HG02798 (cell line): ENCODE measurements around the gene SLC12A7.
"Not testable (repeated sequence)": the region's sequence is repeated elsewhere in the genome, so short reads cannot be mapped to it uniquely, and the experiment has no call there.

Source experiments
- ATAC-seq: cut with Tn5 transposase; IDR thresholded peaks from one replicate; pipeline ENCODE4 v1.9.1; 2021; ENCODE audit warnings: mild to moderate bottlenecking; ENCODE audit not compliant: unreplicated experiment, poor library complexity

SLC12A7 gene

GRCh38 chr5:1085391-1085790 lies 26.5 kb downstream of the SLC12A7 start:
- no peak for ATAC-seq

- no peak for ATAC-seq
Observed at GRCh38 chr5:1083823-1084605, 27.8 kb downstream of the SLC12A7 start.

GRCh38 chr5:1083026-1083425 lies 28.8 kb downstream of the SLC12A7 start:
- ATAC-seq = not testable (repeated sequence)

GRCh38 chr5:1081519-1081918 lies 30.3 kb downstream of the SLC12A7 start:
- ATAC-seq = no peak

- ATAC-seq = no peak
Observed at GRCh38 chr5:1080432-1080831, 31.4 kb downstream of the SLC12A7 start.

DNA sequence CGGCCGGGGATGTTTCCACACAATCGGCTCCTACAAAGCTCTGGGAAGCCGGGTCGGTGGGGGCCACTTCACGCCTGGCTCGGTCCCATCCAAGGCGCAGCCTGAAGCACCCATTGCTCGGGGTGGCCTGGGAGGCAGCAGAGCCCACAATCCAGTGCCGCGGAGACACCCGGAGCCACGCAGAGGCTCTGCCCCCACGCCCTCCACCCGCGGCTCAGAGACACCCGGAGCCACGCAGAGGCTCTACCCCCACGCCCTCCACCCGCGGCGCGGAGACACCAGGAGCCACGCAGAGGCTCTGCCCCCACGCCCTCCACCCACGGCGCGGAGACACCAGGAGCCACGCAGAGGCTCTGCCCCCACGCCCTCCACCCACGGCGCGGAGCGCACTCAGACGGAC lies 31.9 kb downstream of the SLC12A7 start:
- ATAC-seq = no peak

GRCh38 chr5:1079486-1079885 lies 32.4 kb downstream of the SLC12A7 start:
- ATAC-seq = no peak

GRCh38 chr5:1078851-1079250 lies 33.0 kb downstream of the SLC12A7 start:
- no peak for ATAC-seq

- no peak for ATAC-seq
Observed at GRCh38 chr5:1078206-1078605, 33.7 kb downstream of the SLC12A7 start.

DNA sequence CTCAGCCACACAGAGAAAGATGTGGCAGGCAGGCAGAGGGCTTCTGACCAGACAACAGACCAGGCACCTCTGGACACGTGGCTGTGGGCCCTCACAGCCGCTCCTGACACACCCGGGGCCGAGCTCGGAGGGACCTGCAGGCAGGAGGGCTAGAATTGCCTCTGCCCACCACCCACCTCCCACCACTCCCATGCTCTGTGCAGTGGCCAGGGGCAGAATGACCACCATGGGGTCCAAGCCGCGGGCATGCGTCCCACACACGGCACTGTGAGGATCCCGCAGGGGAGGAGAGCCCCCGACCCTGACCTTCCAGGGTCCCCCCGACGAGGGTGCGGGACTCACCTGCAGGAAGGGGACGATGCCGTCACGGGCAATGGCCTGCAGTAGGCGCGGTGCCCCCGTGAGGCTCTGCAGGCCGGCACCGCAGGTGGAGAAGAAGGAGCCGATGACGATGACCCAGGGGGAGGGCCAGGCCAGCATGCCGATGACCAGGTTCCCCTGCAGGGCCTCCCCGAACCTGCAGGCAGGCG lies 34.3 kb downstream of the SLC12A7 start:
- no peak for ATAC-seq

DNA sequence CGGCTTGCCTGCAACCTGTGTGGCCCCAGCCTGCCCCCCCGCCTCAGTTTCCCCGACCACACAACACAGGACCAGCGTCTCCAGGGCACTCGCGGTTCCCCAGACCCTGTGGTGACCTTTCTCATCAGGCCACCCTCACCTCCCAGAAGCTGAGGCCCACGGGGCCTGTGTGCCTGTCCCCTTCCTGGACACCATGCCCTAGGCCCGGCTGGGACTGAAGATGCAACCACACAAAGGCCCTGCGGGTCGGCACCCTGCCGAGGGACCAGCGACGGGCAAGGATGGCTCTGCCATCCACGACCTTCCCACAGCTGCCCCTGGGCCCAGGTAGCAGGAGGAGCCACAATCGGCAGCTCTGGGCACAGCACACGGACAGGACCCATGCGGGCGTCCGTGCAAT lies 34.8 kb downstream of the SLC12A7 start:
- no peak for ATAC-seq

GRCh38 chr5:1076406-1076805 lies 35.5 kb downstream of the SLC12A7 start:
- ATAC-seq = no peak

DNA sequence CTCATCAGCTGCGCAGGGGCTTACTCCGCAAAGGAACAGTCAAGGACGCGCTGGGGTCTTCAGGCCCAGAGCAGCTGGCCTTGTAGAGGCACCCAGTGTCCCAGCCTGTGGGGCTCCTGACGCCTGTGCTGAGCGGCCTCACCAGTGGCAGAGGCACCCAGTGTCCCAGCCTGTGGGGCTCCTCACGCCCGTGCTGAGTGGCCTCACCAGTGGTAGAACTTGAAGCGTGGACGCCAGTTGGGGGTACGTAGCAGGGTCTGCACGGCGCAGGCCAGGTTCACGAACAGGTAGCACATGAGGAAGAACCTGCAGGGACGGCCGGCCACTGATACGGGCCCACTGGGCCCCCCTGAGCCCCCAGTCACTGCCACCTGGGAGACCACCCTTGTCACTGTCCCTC lies 35.9 kb downstream of the SLC12A7 start:
- ATAC-seq = no peak

DNA sequence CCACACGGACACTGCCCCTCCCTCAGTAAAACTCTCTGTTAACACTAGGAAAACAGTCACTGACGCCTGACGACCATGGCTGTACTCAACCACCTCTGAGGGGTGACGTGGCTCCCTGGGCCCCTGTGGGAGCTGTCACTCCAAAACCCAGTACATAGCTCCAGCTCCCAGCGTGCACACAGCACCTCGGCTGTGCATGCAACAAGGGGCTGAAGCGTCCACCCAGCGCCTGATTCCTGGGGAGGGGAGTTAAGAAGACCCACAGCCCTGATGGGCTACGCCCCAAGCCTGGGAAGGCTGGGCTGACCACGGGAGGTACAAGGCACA lies 36.3 kb downstream of the SLC12A7 start:
- ATAC-seq = no peak

DNA sequence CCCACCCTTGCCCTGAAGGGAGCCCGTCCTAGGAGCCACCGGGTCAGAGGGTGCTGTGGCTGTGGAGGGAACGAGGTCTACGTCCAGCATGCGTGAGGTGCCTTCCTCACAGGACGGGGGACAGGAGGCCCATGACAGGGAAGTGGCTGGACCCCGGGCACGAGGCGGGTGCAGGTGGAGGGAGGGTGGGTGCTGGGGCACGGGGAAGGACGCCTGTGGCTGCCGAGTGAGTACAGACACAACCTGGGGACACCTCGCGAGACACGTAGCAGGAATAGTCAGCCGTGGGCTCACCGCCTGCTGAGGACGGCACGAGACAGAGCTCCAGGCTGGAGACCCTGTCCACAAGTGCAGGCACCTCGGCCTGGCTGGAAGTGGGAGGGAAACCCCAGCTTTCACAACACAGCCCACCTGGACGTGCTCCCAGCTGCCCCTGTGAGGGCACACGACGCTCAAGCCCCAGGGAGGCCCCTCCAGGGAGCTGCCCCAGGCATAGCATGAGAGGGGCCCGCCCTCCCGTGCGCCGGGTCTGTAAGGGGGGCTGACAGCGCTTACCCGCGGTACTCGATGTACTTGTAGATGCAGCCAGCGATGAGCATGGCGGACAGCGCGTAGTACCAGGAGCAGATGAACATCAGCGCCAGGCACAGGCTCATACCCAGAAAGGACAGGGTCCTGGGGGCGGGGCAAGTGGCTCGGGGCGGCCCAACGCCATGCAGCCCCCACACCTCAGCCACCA lies 36.9 kb downstream of the SLC12A7 start:
- no peak for ATAC-seq

DNA sequence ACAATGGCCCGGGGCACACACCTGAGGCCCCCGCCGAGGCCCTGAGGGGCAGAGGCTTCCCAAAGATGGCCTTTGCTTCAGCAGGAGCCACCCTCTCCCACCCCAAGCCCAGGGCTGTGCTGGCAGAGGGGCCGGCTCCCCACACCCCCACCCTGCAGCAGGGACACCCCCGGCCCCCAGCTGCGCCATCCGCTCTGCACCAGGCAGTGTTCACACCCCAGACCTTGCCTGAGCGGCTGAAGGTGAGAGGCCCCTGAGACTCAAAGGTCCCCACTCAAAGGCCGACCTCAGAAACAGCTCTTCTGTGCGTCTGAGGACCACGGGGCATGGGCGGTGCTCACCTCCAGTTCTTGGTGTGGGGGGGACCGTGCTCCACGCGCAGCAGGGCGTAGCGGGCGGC lies 37.6 kb downstream of the SLC12A7 start:
- no peak for ATAC-seq

GRCh38 chr5:1073239-1074102 lies 38.4 kb downstream of the SLC12A7 start:
- no peak for ATAC-seq

DNA sequence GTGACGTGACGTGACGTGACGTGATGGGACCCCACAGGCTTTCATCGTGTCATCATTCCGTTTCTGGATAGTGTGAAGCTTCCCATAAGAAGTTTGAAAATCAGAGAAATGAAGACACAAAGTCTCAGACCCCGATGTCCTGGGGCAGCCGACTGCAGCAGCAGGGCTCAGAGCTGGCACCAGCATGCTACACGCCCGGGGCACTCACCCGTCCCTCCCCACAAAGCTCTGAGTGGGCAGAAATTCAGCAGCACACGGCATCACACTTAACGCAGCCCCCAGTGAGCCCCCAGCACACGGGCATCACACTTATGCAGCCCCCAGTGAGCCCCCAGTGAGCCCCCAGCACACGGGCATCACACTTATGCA lies 42.2 kb downstream of the SLC12A7 start:
- no peak for ATAC-seq

DNA sequence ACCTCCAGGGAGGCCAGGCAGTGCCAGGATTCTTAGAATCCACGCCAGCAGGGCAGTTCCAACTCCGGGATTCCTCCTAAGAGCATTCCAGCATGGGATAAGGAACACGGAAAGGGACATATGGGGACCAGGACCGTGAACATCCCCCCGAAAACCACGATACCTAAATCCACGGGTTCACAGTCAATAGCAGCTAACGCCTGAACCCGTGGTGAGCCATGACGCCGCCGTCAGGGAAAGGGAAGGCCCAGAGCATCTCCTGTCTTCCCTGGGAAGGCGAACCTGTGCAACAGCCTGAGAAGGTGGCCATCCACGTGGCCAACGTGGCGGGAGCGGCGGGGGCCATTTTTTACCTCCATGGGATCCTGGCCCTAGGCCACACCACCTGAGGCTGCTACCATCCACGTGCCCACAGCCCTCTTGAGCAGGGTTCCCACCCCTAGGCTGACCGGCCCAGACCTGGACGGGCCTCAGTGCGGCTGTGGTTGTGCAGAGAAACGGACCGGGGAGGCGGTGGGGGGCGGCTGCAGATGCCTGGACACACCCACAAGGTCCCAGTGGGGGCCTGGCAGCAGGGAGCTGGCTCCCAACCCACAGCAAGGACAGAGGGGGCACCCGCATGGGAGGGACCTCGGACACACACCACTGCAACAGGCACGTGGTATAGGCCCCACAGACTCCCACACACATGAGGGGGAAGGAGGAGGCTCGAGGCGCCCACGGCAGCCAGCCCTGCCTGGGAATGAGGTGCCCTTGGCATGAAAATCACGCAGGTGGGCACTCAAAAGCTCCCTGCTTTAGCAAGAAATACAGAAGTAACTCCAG lies 42.8 kb downstream of the SLC12A7 start:
- no peak for ATAC-seq
